HG03095 (cell line): ENCODE measurements around the gene TBXA2R.
"Not testable (repeated sequence)": the region's sequence is repeated elsewhere in the genome, so short reads cannot be mapped to it uniquely, and the experiment has no call there.

Experiments used
- ATAC-seq: cut with Tn5 transposase; IDR thresholded peaks from one replicate; pipeline ENCODE4 v1.9.1; 2021; ENCODE audit warnings: moderate library complexity; ENCODE audit not compliant: unreplicated experiment

TBXA2R gene

DNA sequence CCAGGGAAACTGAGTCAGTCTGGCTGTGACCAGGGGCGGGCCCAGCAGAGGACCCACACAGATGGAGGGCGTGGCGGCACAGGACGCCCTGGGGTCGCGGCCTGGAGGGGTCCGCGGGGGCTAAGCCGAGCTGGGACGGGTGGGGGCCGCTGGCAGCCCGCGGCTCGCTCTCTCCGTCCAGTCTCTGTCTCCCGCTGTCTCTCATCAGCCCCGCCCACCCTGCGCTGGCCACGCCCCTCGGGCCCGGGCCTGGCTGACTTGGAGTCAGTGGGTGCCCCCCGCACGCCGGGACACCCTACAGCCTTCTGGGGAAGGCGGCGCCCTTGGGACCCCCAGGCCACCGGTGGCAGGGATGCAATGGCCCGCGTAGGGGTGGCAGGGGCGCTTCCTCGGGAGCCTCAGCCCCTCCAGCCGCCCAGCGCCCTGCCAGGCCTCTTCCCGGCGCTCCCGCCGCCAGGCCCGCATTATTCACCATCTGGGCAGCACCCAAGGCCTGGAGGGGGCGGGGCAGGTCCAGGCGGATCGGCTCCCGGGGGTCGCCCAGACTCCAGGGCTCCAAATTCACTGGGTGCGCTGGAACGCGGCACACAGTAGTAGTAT is at the start of gene TBXA2R:
TSS of gene TBXA2R (minus strand) at position 186 of the 600 bp plus-strand sequence. CDS start 6,241 bp downstream, outside the sequence.
- ATAC-seq = no peak

DNA sequence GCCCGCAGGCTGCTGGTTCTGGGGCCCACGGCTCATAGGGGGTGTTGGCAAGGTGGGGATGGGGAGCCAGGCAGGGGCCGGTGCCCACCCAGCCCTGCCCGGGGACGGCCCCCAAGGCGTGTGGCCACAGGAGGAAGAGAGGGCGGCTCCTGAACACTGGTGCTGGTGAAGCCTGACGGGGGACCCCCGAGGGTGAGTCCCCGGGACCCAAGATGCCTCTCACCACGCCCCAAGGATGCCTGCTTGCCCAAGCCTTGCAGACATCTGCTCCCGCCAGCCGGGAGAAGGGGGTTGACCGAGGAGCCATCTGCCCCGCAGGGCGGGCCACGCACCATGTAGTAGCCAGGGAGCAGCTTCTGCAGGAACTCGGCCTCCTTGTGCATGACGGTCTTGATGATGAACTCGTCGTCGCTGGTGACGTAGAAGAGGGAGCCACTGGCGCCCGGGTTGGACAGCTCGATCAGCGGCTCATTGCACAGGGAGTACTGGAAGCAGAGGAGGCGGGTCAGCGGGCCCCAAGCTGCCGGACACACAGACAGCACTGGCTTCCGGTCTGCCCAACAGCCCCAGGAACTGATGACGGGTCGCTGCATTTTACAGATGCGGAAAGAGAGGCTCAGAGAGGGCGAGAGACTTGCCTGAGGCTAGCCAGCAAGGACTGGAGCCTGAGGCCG is 49.5 kb upstream of the TBXA2R start:
- no peak for ATAC-seq

DNA sequence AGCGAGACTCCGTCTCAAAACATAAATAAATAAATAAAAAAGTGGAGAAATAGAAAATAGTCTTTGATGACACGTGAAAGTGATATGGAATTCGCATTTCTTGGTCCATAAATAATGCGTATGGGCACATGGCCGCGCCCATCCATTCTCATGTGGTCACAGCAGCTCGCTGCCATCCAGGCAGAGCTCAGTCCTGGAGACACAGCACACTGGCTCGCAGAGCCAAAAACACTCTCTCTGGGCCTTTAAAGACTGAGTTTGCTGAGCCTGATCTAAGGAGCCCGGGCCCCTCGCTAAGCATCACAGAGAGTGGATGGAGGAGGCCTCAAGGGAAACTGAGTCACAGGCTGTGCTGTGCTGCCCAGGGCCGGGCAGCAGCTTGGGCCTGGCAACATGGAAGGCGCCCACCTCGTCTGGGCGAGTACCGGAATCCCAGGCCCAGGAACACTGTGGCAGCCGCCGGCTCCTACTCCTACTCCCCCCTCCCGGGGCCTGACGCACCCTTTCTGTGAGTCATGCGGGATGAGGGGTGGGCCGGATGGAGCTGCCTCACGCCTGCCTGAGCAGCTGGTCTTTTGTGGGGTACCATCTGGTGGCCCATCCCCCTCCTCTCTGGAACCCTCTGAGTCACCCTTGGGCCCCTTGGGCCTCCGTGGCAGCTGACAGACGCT is 48.9 kb upstream of the TBXA2R start:
- no peak for ATAC-seq

GRCh38 chr19:3653865-3654513 is 47.3 kb upstream of the TBXA2R start:
- ATAC-seq = no peak

GRCh38 chr19:3653081-3653795 is 46.6 kb upstream of the TBXA2R start:
- no peak for ATAC-seq

DNA sequence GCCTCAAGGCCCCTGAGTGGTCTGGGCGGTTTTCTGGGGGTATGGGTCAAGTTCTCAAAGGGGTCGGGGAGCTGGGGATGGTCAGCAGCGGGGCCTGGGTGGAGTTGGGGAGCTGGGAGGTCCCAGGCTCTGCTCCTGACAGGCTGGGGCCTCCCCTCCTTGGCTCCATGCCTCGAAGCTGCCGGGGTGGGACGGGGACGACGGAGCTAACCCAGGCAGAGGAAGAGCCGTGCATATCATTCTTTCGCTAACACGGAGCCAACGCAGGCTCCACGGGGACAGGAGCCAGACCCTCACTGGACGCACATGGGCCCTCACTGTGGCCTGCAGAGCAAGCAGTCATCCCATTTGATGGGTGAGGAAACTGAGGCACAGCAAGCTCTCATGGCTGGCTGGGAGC is 45.7 kb upstream of the TBXA2R start:
- ATAC-seq = no peak

DNA sequence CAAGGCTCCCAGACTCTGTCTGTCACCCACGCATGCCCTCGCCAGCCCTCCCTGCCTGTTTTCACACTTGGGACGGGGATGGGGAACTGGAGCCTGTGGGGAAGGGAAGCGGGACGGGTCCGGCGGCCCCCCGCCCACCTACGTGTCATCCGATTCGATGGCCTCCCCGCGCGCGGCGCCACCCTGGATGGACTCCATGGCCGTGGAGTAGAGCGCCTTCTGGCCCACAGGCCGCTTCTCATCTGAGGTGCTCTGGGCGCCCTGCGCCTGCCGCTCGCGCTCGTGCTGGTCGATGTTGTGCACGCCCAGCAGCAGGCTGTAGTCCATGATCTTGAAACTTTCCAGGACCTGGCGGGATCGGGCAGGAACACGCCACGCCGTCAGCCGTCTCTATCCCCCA is 45.0 kb upstream of the TBXA2R start:
- no peak for ATAC-seq

GRCh38 chr19:3649888-3650287 is 43.2 kb upstream of the TBXA2R start:
- ATAC-seq = no peak

DNA sequence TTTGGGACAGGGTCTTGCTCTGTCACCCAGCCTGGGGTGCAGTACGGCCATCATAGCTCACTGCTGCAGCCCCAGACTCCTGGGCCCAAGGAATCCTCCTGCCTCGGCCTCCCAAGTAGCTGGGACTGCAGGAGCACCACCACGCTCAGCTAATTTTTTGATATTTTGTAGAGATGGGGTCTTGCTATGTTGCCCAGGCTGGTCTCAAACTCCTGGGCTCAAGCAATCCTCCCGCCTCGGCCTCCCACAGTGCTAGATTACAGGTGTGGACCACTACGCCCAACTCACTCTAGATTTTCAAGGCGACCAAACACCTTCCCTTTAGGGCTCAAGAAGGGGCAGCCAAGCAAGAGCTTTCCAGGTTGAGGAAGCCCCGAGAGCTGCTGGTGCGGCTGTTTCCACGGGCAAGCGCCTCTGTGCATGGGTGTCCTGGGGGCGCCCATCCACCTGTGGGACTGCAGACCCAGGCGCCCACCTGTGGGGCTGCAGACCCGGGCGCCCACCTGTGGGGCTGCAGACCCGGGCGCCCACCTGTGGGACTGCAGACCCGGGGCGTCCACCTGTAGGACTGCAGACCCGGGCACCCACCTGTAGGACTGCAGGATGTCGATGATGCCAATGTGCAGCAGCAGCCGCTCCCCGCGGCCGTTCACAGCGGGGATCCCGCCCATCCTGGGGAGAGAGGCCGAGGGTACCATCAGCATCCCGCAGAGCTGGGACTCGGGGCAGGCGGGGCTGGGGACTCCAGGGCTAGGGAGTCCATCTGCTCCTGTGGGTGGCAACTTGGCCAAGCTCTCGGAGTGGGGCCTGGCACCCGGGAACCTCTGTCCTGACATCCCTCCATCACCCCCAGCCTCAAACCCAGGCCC is 41.6 kb upstream of the TBXA2R start:
- ATAC-seq = no peak

GRCh38 chr19:3647102-3647501 is 40.4 kb upstream of the TBXA2R start:
- ATAC-seq = not testable (repeated sequence)

- ATAC-seq = no peak
Observed at GRCh38 chr19:3646336-3647092, 39.8 kb upstream of the TBXA2R start.

DNA sequence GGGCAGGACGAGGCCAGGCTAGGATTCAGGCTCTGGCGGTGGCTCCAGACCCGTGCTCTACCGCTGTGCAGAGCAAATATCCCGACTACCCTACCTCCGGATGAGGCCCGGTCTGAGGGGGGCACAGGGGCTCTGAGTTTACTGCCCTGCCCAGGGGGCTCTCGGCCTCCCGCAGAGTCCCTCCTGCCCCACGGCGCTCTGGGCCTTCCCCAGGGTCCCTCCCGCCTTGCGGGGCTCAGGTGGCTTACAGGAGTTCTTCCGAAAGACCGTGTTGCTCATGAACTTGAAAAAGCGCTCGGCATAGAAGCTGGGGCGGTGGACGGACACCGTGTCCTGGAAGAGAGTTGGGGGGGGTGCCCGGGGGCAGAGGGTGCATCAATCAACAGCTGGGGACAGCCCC is 39.1 kb upstream of the TBXA2R start:
- no peak for ATAC-seq

GRCh38 chr19:3645067-3645396 is 38.4 kb upstream of the TBXA2R start:
- ATAC-seq = no peak

DNA sequence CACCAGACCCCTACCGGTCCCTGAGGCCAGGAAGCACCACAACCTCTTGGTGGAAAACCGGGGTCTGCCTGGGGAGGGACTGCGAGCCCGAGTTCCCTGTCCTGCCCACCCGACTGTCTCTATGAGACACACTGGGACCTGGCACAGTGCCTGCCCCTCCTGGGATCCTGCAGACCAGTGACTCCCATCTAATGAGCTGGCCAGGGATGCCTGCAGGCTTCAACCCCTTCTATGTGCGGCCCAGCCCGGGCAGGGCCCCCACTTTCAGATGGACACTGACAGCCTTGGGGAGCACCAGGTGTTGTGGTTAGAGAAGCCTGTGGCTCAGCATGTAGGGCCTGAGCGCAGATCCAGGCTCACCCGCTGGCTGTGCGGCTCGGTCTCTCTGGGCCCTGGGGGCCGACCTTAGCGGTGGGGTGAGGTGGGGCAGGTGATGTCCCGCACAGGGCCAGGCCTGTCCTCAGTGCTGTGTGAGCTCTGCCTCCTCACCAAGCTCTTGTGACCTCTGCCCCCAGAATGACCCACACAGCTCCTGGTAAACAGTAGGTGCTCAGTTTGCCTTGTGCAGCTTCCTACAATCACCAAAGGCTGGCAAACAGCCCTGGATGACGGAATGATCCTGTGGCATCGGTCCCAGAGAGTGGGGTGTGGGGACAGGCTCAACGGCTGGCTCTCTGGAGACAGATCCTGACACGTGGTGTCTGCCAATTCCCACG is 37.8 kb upstream of the TBXA2R start:
- ATAC-seq = no peak

GRCh38 chr19:3643674-3644313 is 37.1 kb upstream of the TBXA2R start:
- ATAC-seq = no peak

DNA sequence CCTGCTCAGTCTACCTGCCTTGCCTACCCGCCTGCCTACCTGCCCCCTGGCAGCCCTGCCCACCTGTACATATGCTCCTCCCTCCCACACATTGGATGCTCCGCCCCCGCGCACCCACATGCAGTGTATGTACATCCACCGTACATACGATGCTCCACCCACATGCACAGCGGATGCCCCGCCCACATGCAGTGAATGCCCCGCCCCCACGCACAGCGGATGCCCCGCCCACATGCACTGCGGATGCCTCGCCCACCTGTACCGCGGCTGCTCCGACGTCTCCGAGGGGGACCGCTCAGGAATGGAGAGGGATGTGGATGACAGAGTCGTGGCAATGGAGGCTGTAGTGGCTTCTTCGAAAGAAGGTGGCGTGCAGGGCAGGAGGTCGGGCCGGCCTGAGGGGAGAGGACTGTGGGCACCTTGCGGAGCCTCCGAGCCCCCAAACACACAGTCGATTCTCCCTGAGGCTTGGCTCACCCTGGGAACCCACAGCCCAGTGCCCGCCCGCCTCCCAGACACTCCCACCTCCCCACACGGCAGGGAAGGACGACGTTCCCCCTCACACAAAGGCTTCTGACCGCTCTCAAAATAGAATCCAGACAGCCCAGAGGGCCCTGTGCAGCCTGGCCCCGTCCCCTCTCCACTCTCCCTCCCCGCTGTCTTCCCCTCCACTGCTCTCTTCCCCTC is 36.5 kb upstream of the TBXA2R start:
- ATAC-seq = no peak

GRCh38 chr19:3642296-3642695 is 35.6 kb upstream of the TBXA2R start:
- ATAC-seq = no peak
